CD4-positive, alpha-beta memory T cell (primary cell): ENCODE data around the gene ACSL6. TPM values are rescaled to one million over a fixed set of nuclear protein-coding genes. Genes with fewer than 3 reads are reported as not detected.

Experiments used
- CTCF ChIA-PET: fragments of 350-600 bp; sonication (Branson Sonifier 250); formaldehyde crosslinking; loops from one replicate; lab custom pipeline; 2021; ENCODE audit warnings: inconsistent platforms; ENCODE audit not compliant: partially characterized antibody; lab: Charles Lee
- POLR2A ChIA-PET: fragments of 350-600 bp; sonication (Branson Sonifier 250); formaldehyde crosslinking; loops from one replicate; lab custom pipeline; 2021; ENCODE audit not compliant: partially characterized antibody; lab: Charles Lee
- DNase-seq, 5 donors: peaks; one replicate each; pipeline versions ENCODE4 v3.0.0 to v3.0.0-alpha.2; 2020 to 2022; ENCODE audit warnings: mixed read lengths in 1 of 5
- H3K27ac ChIP-seq: one replicate; pipeline ENCODE4 v1.7.0; 2013; ENCODE audit warnings: low read depth, low read length
- H3K27me3 ChIP-seq: 2 replicates; pipeline ENCODE4 v1.7.0; 2013; ENCODE audit warnings: mild to moderate bottlenecking, low read length, moderate library complexity; ENCODE audit not compliant: insufficient read depth
- H3K36me3 ChIP-seq: 2 replicates; pipeline ENCODE4 v1.7.0; 2013; ENCODE audit warnings: mild to moderate bottlenecking, low read length, moderate library complexity; ENCODE audit not compliant: insufficient read depth
- H3K4me1 ChIP-seq: 2 replicates; pipeline ENCODE4 v1.7.0; 2013; ENCODE audit warnings: mild to moderate bottlenecking, low read length, moderate library complexity; ENCODE audit not compliant: insufficient read depth
- H3K4me3 ChIP-seq, 2 donors: one replicate each; pipeline ENCODE4 v1.7.0; 2013; ENCODE audit warnings: low read length in 2 of 2, mild to moderate bottlenecking in 1 of 2
- H3K9me3 ChIP-seq, 2 donors: one replicate each; pipeline ENCODE4 v1.7.0; 2013; ENCODE audit warnings: low read length in 2 of 2, control low read depth in 1 of 2; ENCODE audit not compliant: control insufficient read depth in 1 of 2
- H3K27ac Mint-ChIP-seq, 7 donors: one replicate each; pipeline ENCODE4 v1.8.0; 2020 to 2021; ENCODE audit warnings: mixed read lengths in 7 of 7, mild to moderate bottlenecking in 6 of 7, inconsistent platforms in 3 of 7, moderate library complexity in 3 of 7
- H3K27me3 Mint-ChIP-seq, 2 donors: one replicate each; pipeline ENCODE4 v1.8.0; 2020 to 2021; ENCODE audit warnings: mixed read lengths in 2 of 2
- H3K36me3 Mint-ChIP-seq, 2 donors: one replicate each; pipeline ENCODE4 v1.8.0; 2020 to 2021; ENCODE audit warnings: mixed read lengths in 2 of 2, inconsistent platforms in 1 of 2, mild to moderate bottlenecking in 1 of 2
- H3K4me1 Mint-ChIP-seq, 4 donors: one replicate each; pipeline ENCODE4 v1.8.0; 2020 to 2021; ENCODE audit warnings: mixed read lengths in 4 of 4, mild to moderate bottlenecking in 1 of 4
- H3K4me3 Mint-ChIP-seq, 8 donors: one replicate each; pipeline ENCODE4 v1.8.0; 2020 to 2021; ENCODE audit warnings: mixed read lengths in 8 of 8, mild to moderate bottlenecking in 7 of 8, moderate library complexity in 6 of 8, inconsistent platforms in 3 of 8
- H3K9me3 Mint-ChIP-seq, 8 donors: one replicate each; pipeline ENCODE4 v1.8.0; 2020 to 2021; ENCODE audit warnings: mixed read lengths in 8 of 8, mild to moderate bottlenecking in 5 of 8, inconsistent platforms in 3 of 8, moderate library complexity in 1 of 8
- intact Hi-C: fragments of 100-400 bp; cut with micrococcal nuclease; formaldehyde crosslinking; loops from one replicate; pipeline ENCODE4 v1.15.1; 2023
- polyA plus RNA-seq, 2 donors: library from polyadenylated mRNA; unstranded; fragments of 300-500 nt; fragmentation: Illumina TruSeq; gene quantifications; one replicate each; pipeline ENCODE4 v1.2.3, GENCODE V29; 2021
- total RNA-seq, 2 experiments: library from RNA; stranded (reverse); gene quantifications; one replicate each; pipeline ENCODE4 v1.2.3, GENCODE V29; 2021

Gene ACSL6, protein sequence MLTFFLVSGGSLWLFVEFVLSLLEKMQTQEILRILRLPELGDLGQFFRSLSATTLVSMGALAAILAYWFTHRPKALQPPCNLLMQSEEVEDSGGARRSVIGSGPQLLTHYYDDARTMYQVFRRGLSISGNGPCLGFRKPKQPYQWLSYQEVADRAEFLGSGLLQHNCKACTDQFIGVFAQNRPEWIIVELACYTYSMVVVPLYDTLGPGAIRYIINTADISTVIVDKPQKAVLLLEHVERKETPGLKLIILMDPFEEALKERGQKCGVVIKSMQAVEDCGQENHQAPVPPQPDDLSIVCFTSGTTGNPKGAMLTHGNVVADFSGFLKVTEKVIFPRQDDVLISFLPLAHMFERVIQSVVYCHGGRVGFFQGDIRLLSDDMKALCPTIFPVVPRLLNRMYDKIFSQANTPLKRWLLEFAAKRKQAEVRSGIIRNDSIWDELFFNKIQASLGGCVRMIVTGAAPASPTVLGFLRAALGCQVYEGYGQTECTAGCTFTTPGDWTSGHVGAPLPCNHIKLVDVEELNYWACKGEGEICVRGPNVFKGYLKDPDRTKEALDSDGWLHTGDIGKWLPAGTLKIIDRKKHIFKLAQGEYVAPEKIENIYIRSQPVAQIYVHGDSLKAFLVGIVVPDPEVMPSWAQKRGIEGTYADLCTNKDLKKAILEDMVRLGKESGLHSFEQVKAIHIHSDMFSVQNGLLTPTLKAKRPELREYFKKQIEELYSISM
- total RNA-seq (10 to 100 TPM; 50.4 to 51.7 TPM), polyA plus RNA-seq (10 to 100 TPM; 11.1 to 18.4 TPM)

DNA sequence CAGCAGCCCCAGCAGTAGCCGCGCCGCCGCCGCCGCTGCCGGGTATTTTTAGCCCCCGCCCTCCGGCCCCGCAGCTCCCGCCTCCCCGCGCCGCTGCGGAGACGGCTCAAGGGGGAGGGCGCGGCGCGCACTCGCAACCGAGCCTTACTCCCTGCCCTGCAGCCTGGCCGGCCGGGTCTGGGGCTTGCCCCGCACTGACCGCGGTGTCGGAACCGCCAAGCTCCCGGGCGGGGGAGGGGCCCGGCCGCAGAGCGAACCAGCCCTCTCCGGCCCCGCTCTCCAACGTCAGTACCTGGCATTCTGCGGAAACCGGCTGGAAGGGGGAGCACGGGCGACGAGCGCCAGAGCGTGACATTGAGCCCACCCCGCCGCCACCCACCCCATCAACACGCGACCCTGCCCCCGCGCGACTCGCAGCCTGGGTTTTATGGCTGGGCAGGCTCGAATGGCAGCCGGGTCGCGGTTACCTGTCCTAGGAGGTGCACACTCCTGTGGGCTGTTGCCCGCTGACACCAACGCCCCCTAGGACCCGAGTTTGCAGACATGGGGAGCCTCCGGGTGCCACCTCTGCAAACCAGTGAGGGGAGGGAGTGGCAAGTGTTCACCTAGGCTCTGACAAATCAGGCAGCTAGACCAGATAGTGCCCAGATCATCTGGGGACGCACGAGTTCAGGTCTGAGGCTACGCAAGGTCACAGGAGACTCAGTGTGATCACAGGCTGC, at the start of gene ACSL6:
Gene ACSL6 (minus strand): TSS at position 37 of the 722 bp plus-strand sequence. CDS start 105 bp downstream, outside the sequence.
- peak within 1 kb of the TSS; percentile 65 to 92 (median 81) for H3K27ac Mint-ChIP-seq
- peak within 1 kb of the TSS; percentile 12 for H3K27ac ChIP-seq
- H3K4me3 ChIP-seq = peak within 1 kb of the TSS in 1 of 2 donors; percentile 62
- peaks cover 0 to 1% of the 10 kb centered on the region in 2 donors for H3K36me3 Mint-ChIP-seq
- peaks cover 32% of the 10 kb centered on the region for H3K4me1 ChIP-seq
- no peaks in the 10 kb centered on the region for H3K27me3 ChIP-seq
- no peaks in the 10 kb centered on the region for H3K9me3 ChIP-seq
- H3K4me1 Mint-ChIP-seq = peaks cover 21 to 54% (median 38%) of the 10 kb centered on the region in 4 donors
- ChIA-PET POLR2A (interaction anchor here (0.6 to 3.6 kb wide), 3 partner anchors 12 to 978 kb away, joined by 3 to 16 read pairs (median 4); no protein-coding TSS in a partner anchor), CTCF (interaction anchor here (1.5 to 9.8 kb wide), 3 partner anchors 46 to 420 kb away, joined by 3 to 394 read pairs (median 71); partner anchors contain the start of gene IL3)
- intact Hi-C loops = loop anchor here (2.0 kb wide), 1 partner anchor 51 kb away; no protein-coding TSS in a partner anchor
- DNase-seq = peak; percentile 50 to 61 (median 51)
- peak within 1 kb of the TSS; percentile 78 to 92 (median 84) for H3K4me3 Mint-ChIP-seq
- peaks cover 0 to 4% of the 10 kb centered on the region in 2 donors for H3K27me3 Mint-ChIP-seq
- H3K9me3 Mint-ChIP-seq = peaks cover 0 to 2% (median 0%) of the 10 kb centered on the region in 8 donors
- H3K36me3 ChIP-seq = no peaks in the 10 kb centered on the region

DNA sequence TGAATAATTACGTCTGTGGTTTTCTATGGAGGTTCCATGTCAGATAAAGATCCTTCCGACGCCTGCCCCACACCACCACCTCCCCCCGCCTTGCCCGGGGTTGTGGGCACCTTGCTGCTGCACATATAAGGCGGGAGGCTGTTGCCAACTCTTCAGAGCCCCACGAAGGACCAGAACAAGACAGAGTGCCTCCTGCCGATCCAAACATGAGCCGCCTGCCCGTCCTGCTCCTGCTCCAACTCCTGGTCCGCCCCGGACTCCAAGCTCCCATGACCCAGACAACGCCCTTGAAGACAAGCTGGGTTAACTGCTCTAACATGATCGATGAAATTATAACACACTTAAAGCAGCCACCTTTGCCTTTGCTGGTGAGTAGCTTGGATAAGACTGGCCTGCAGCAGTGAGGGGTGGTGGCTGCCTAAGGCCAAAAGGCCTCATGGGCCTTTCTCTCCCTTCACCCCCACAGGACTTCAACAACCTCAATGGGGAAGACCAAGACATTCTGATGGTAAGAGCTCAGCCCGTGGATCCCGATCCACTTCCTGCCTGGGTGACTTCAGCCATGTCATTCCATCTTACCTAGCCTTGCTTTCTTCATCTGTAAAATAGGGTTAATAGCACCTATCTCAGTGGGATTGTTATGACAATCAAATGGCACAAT, 49.2 kb upstream of the ACSL6 start, which contains the start of gene IL3:
Gene IL3 (plus strand): TSS at position 155 of the 661 bp plus-strand sequence. CDS start 52 bp downstream, at position 207.
- Mint-ChIP-seq H3K4me3 (peak within 1 kb of the TSS in 1 of 8 donors; percentile 18), H3K27me3 (no peaks in the 10 kb centered on the region), H3K4me1 (peaks cover 33 to 80% (median 60%) of the 10 kb centered on the region in 4 donors), H3K27ac (peak within 1 kb of the TSS in 6 of 7 donors; percentile 17 to 99 (median 82)), H3K36me3 (peaks cover 0 to 3% of the 10 kb centered on the region in 2 donors), H3K9me3 (peaks cover 0 to 2% (median 0%) of the 10 kb centered on the region in 8 donors)
- Histone ChIP-seq H3K9me3 (no peaks in the 10 kb centered on the region), H3K36me3 (no peaks in the 10 kb centered on the region), H3K4me3 (no peak within 1 kb of the TSS), H3K27ac (no peak within 1 kb of the TSS), H3K27me3 (no peaks in the 10 kb centered on the region), H3K4me1 (peaks cover 63% of the 10 kb centered on the region)
- ChIA-PET CTCF (interaction anchor here (0.9 to 8.0 kb wide), 16 partner anchors 10 to 471 kb away, joined by 3 to 97 read pairs (median 6); partner anchors contain the start of genes ACSL6, CSF2 and SLC22A5), POLR2A (no interaction called here)
- intact Hi-C loops = loop anchor here (10.0 kb wide), 1 partner anchor 324 kb away; no protein-coding TSS in a partner anchor
- no peak for DNase-seq

DNA sequence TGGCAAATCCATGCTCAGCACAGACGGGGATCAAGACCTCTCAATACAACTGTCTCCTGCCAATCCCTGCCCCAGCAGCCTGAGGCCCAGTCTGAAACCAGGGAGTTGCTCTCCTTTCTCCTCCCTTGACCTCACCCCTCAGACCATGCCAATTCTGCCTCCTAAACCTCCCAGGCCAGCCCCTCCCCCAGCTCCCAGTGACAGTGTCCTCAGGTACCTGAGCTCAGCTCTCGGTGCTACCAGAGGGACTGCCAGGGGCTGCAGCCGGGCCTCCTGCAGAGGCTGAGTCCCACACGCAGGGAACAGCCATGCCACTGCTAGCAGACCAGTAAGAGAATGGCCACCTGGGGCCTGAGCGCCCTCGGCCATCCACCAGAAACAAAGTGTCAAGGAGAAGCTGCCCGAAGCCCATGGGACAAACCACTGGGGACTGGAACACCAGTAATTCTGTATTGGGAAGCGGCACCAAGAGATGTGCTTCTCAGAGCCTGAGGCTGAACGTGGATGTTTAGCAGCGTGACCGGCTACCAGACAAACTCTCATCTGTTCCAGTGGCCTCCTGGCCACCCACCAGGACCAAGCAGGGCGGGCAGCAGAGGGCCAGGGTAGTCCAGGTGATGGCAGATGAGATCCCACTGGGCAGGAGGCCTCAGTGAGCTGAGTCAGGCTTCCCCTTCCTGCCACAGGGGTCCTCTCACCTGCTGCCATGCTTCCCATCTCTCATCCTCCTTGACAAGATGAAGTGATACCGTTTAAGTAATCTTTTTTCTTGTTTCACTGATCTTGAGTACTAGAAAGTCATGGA, 48.4 kb upstream of the ACSL6 start:
- Histone ChIP-seq H3K9me3 (no peaks in the 10 kb centered on the region), H3K4me1 (peaks cover 65% of the 10 kb centered on the region), H3K27ac (no peak overlapping the region), H3K27me3 (no peaks in the 10 kb centered on the region), H3K36me3 (no peaks in the 10 kb centered on the region), H3K4me3 (no peak overlapping the region)
- Mint-ChIP-seq H3K36me3 (peaks cover 0 to 3% of the 10 kb centered on the region in 2 donors), H3K4me1 (peaks cover 37 to 80% (median 61%) of the 10 kb centered on the region in 4 donors), H3K9me3 (peaks cover 0 to 2% (median 0%) of the 10 kb centered on the region in 8 donors), H3K27ac (peak overlapping the region in 6 of 7 donors; percentile 17 to 99 (median 82)), H3K4me3 (peak overlapping the region in 1 of 8 donors; percentile 18), H3K27me3 (no peaks in the 10 kb centered on the region)
- ChIA-PET POLR2A (no interaction called here), CTCF (interaction anchor here (1.3 to 8.0 kb wide), 5 partner anchors 34 to 471 kb away, joined by 3 to 97 read pairs (median 15); partner anchors contain the start of gene ACSL6)
- intact Hi-C loops = loop anchor here (10.0 kb wide), 1 partner anchor 325 kb away; no protein-coding TSS in a partner anchor
- DNase-seq = no peak

DNA sequence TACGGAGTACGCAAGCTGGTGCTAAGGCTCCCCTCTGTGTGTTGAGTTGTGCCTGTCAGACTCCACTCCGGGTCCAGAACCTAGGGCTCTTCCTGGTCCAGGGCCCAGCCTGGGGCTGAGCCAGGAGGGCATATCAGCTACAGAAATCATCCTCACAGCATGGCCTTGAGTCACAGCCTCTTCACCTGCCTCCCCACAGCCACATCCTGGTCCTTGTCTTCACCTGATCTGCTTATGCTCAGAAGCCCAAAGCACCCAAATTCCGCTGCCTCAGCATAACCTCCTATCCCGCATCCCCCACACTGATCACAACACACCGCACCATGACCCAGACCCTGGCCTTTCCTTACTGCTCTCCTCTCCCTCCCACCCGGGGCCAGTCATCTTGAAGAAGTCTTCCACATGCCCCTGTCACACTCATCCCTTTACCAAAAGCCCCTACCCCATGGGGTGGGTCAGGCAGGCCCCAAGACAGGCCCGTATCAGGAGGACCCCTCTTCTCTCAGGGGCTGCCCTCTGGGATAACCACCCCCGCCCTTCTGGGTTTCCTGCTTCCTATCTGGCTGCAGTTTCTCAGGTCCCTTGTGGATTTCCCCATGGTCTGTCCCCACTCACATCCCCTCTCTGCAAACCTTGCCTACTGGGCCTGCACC, 47.7 kb upstream of the ACSL6 start:
- Histone ChIP-seq H3K4me1 (peaks cover 66% of the 10 kb centered on the region), H3K27ac (no peak overlapping the region), H3K27me3 (no peaks in the 10 kb centered on the region), H3K9me3 (no peaks in the 10 kb centered on the region), H3K4me3 (no peak overlapping the region), H3K36me3 (no peaks in the 10 kb centered on the region)
- Mint-ChIP-seq H3K27ac (peak overlapping the region; percentile 65 to 99 (median 83)), H3K27me3 (no peaks in the 10 kb centered on the region), H3K4me1 (peaks cover 39 to 81% (median 62%) of the 10 kb centered on the region in 4 donors), H3K9me3 (peaks cover 0 to 2% (median 0%) of the 10 kb centered on the region in 8 donors), H3K36me3 (peaks cover 0 to 3% of the 10 kb centered on the region in 2 donors), H3K4me3 (peak overlapping the region in 5 of 8 donors; percentile 2 to 52 (median 8))
- DNase-seq = peak; percentile 52 to 84 (median 59)
- intact Hi-C loops = no loop called here
- CTCF ChIA-PET = interaction anchor here (1.1 to 8.0 kb wide), 3 partner anchors 46 to 470 kb away, joined by 3 to 97 read pairs (median 15); no protein-coding TSS in a partner anchor
- POLR2A ChIA-PET = no interaction called here

DNA sequence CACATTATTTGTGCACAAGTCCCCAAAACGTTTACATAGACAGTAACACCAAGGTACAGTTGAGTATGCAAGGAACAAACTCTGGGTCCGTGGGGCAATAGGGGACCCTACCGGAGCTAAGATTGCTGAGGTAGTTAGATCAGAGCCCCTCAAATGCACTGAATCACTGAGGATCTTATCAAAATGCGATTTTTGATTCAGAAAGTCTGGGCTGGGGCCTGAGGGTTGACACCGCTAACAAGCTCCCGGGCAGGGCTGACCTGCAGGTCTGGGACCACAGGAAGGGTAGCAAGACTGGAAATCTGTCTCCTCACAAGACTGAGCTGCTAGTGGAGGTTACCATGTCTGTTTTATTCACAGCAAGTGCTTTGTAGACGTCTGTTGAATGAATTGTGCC, 47.2 kb upstream of the ACSL6 start:
- no peak overlapping the region for H3K27ac ChIP-seq
- H3K9me3 ChIP-seq = no peaks in the 10 kb centered on the region
- peaks cover 66% of the 10 kb centered on the region for H3K4me1 ChIP-seq
- H3K9me3 Mint-ChIP-seq = peaks cover 0 to 2% (median 0%) of the 10 kb centered on the region in 8 donors
- H3K36me3 ChIP-seq = no peaks in the 10 kb centered on the region
- no peaks in the 10 kb centered on the region for H3K27me3 ChIP-seq
- H3K4me1 Mint-ChIP-seq = peaks cover 38 to 79% (median 61%) of the 10 kb centered on the region in 4 donors
- H3K4me3 ChIP-seq = no peak overlapping the region
- intact Hi-C loops = no loop called here
- ChIA-PET CTCF (interaction anchor here (1.1 to 8.0 kb wide), 4 partner anchors 46 to 469 kb away, joined by 3 to 97 read pairs (median 12); no protein-coding TSS in a partner anchor), POLR2A (no interaction called here)
- no peak for DNase-seq
- H3K4me3 Mint-ChIP-seq = peak overlapping the region in 2 of 8 donors; percentile 8
- H3K27ac Mint-ChIP-seq = peak overlapping the region in 6 of 7 donors; percentile 80 to 99 (median 85)
- H3K36me3 Mint-ChIP-seq = peaks cover 0 to 3% of the 10 kb centered on the region in 2 donors
- no peaks in the 10 kb centered on the region for H3K27me3 Mint-ChIP-seq
